HTR-8/SVneo (cell line): Measurements from ENCODE around the gene PRR7.

Experiments used
- DNase-seq: peaks from one replicate; pipeline ENCODE4 v3.0.0; 2011; ENCODE audit warnings: low spot score, mixed read lengths; ENCODE audit not compliant: insufficient read length
- FAIRE-seq: peaks from 2 replicates; lab custom pipeline; 2011; peaks lifted over from hg19 to GRCh38; lab: Jason Lieb, UNC

The PRR7 gene

DNA sequence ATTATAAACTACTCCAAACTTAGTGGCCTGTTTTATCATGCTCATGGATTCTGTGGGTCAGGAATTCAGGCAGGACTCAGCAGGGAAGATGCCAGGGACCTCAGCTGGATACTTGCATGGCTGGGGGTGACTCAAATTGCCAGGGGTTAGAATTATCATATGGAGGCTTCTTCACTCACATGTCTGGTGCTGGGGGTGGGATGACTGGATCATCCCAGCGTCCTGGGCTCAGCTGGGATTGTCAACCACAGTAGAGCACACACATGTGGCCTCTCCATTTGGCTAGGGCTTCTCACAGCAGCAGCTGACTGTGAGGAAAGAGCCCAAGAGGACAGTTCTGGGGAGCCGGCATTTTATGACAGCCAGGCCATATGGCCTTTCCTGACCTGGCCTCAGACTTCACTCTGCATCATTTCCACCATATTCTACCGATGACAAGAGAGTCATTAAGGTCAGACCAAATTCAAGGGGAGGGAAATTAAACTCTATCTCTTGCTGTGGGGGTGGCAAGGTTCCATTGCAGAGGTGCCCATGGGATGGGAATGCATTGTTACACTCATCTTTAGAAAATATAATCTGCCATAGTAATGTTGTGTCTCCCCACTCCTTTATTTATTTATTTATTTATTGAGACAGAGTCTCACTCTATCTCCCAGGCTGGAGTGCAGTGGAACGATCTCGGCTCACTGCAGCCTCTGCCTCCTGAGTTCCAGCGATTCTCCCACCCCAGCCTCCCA, 25.4 kb upstream of the PRR7 start:
- DNase-seq: no peak
- FAIRE-seq: no peak

DNA sequence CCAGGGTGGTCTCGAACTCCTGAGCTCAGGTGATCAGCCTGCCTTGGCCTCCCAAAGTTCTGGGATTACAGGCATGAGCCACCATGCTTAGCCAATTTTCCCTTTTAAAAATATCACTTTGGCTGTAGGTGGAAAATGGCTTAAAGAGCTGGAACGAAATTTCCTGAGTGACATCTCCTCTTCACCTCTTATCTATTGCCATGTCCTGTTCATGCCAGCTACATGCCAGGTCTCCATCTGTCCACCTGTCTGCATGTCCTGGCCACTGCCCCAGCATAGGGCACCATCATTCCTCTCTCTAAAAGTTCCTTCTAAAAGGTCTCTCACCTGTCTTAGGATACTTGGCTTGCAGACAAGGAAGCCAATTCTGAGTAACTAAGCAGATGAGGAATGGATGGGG, 22.9 kb upstream of the PRR7 start:
- FAIRE-seq: no peak

DNA sequence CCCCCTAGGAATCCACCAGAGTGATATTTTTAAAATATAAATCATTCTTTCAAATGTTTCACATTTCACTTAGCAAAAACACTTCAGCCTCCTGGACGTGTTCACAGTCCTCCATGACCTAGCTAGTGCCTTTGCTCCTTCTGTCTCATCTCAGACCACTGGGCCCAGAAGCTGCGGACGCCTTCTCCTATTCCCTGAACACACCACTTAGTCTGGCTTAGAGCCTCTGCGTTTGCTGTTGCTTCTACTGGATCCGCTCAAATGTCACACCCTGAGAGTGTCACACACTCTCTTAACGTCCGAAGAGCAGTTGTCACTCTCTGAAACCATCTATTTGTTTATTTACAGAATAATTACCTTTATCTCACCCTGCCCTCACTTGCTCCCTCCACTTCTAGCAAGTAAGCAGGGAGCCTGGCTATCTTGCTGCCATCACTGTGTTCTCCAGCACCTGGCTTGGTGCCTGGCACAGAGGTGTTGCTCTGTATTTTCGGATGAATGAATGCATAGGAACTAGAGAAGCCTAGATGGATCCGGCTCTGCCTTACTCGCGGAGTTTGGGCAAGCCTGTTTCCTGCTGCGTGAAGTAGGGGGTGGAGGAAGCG, 21.3 kb upstream of the PRR7 start:
- FAIRE-seq (no peak), DNase-seq (no peak)

More for the DNA sequence above, 22.9 kb upstream of the PRR7 start:
- no peak for DNase-seq

DNA sequence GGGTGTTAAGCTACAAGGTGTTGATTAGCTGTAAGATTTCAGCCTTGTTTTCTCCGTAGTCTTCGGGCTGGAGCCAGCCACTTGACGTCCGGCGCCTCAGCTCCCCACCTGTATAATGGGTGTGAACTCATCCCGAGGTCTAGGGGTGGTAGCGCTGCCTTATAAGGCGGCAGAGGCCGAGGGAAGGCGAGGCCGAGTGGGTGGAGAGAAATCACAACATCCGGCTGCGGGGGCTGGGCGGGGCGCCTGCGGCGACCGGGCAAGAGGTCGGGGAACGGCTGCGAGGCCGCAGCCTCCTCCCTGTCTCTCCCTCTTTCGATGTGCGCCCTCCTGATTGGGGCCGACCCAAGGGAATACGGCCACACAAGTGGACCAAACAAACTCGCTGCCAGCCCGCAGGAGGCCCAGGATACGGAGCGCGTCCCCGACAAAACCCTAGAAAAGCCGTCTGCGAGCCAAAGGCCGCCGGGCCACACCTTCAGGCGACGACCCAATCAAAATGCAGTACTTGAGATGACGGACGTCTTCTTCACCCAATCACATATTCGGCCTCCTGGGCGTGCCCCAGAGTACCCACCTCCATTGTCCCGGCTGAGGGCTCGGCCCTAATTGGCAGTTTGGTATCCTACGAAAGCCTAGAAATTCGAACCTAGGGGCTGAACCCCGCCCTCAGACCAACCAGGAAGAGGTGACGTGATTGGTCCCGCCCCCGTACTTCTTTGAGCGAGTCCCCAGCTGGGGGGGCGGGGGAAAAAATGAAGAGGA, 20.6 kb upstream of the PRR7 start:
- peak; percentile 82 for FAIRE-seq

GRCh38 chr5:177426566-177427210, 19.9 kb upstream of the PRR7 start, which contains the start of gene GRK6:
TSS of gene GRK6 (plus strand) at chr5:177426676. CDS start at chr5:177426846, 170 bp downstream.
- DNase-seq (peak; percentile 47), FAIRE-seq (no peak)

More for the DNA sequence above, 20.6 kb upstream of the PRR7 start:
- peak; percentile 99 for DNase-seq

DNA sequence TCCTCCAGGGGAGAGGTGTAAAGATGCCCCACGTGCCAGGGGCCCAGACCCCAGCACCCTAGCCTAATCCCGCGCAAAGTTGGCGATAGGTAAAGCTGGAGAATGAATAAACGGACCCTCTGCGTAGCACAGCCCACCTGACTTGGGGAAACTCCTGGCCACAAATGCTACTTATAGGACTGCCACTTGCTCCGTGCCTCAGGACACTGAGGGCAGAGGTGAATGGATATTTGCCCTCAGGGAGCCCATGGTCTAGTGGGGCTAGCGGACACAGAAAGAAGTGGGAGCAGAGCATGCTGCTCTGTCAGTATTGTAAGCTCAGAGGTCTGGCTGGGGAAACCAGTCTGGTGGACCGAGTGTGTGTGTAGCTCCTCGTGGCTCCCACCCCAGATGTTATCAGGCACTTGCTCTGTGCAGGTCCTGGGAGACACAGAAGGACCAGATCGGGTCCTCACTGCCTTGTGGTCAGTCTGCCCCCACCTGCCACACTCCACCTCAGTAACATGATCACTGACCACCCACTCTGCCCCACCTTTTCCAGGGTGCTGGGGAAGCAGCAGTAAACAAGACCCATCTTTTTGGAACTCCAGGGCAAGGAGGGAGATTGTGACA, 19.3 kb upstream of the PRR7 start:
- FAIRE-seq (no peak), DNase-seq (no peak)

DNA sequence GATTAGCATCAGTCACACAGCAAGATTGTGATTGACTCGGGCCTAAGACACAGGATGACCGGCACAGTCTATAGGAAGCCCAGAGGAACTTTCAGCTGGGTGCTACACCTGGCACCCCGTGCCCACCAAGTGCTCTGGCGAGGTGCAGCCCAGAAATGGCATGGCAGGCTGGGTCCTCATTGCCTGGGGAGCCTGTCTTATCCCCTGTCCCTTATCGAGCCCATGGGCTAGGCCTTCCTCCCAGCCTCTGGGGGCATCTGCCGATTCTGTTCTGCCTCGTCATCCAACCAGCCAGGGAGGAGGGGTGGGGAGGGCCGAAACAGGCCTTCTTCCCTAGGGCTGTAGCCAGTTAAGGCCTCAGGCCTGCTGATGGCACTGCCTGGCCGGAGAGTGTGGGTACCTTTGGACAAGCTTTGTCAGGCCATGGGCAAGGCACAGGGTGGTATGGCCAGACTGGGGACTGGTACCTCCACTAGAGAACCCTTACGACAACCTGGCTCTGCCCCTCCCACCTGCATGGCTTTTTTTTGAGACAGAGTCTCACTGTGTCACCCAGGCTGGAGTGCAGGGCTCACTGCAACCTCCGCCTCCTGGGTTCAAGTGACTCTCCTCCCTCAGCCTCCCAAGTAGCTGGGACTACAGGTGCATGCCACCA, 18.6 kb upstream of the PRR7 start:
- DNase-seq (no peak), FAIRE-seq (no peak)

DNA sequence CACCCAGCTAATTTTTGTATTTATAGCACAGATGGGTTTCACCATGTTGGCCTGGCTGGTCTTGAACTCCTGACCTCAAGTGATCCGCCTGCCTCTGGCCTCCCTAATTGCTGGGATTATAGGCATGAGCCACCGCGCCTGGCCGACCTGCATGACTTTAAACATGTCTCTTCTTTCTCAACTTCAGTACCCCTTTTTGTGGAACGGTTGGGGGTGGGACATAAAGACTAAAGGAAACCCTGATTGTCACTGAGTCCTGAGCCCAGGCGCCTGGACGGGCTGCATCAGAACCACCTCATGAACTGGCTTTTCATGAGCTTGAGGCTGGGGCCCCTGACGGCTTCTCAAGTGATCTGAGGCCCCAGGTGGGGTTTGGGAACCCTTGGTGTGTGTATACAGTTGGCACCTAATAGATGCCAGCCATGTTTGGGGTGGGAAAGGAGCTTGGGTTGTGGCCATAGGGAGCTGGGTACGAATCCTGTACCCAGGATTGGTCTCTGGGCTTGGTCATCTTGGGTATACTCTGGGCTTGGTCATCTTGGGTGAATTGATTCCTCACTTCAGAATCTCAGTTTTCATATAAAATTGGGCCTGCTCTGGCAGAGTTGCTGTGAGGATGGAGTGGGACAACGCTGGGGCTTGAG, 17.9 kb upstream of the PRR7 start:
- DNase-seq (no peak), FAIRE-seq (no peak)

DNA sequence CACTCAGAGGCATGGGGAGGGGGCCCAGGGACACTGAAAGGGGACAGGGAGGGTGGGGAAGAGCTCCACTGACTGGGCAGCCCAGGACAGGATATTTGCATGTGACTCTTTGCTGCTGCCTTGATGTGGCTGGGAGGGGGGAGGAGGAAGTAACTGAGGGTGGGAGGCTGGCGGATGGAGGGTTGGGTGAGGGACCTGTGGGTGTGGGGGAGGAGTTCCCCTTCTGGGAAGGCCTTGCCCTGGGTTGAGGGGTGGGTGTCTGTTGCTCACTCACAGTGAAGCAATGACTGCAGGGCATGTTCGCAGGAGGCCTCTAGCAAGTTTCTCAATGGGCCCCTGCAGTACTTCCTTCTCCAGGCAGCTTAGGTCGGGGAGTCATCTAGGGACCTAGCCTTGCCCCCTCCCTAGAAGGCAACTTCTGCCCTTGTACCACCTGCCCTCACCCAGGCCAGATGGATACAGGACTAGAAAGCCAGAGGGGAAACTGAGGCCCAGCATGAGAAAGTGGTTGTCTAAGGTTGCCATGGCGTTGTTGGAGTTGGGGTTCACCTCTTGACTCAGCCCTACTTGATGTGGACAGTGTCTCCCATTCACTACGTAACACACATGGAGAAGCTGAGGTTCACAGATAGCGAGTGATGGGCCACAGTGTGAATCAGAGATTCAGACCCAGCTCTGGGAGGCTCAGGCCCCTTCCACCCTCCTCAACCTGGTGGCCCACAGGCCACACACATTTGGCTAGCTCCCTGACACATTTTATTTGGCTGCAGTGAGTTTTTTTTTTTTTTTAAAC, 17.2 kb upstream of the PRR7 start:
- FAIRE-seq (no peak), DNase-seq (no peak)

DNA sequence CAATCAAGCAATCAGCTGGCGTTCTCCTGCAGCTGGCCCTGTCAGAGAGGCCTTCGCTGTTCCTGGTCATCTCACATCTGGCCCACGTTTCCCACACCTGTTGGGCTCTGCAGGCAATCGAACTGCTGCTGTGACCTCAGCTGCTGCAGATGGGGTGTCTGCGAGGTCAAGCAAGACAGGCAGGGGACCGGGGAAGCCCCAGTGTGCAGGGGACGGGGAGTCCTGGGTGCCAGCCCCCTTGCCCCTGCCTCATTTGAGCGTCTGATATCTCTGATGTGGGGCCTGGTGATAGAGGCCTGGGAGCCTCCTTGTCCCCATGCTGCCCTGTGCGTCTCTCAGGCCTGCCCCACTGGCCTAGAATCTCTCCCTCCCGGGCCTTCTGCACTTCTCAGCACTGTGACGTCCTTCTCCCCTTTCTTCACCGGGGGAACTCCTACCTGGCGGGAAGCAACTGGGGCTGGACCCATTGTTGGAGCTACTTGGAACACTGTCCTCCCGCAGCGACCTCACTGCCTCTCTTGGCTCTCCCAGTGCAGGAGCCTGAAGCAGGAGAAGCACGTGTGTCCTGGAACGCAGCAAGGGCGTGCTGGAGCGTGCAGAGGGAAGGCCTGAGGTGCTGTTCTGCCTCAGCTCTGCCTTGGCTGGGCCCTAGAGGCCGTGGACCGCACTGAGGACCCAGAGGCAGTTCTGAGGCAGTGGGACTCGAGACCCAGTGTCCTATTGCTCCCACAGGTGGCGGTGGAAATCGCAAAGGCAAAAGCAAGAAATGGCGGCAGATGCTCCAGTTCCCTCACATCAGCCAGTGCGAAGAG, 16.3 kb upstream of the PRR7 start:
- no peak for DNase-seq
- no peak for FAIRE-seq

- no peak for DNase-seq
- FAIRE-seq: no peak
Observed at GRCh38 chr5:177430972-177431316, 15.7 kb upstream of the PRR7 start.

GRCh38 chr5:177431317-177432142, 15.1 kb upstream of the PRR7 start:
- FAIRE-seq: no peak
- DNase-seq: no peak

GRCh38 chr5:177432143-177432838, 14.3 kb upstream of the PRR7 start:
- no peak for FAIRE-seq
- no peak for DNase-seq

- FAIRE-seq (no peak), DNase-seq (no peak)
Observed at GRCh38 chr5:177432839-177433657, 13.6 kb upstream of the PRR7 start.

DNA sequence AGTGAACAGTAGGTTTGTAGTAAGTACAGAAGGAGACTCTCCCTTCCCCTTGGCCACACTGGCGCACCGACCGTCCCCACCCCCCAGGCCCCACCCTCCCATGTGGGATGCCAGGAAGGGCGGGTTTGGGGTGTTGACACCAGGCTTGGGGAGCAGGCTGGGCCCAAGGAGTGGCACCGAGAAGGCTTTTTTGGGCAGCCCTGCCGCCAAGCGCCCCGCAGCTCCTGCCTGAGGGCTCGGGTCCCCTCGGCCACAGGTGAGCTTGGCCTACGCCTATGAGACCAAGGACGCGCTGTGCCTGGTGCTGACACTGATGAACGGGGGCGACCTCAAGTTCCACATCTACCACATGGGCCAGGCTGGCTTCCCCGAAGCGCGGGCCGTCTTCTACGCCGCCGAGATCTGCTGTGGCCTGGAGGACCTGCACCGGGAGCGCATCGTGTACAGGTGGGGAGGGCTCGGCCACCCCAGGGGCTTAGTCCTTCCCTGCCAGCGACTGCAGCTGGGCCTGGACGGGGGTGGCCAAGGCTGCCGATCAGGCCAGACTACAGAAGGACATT, 12.9 kb upstream of the PRR7 start:
- no peak for FAIRE-seq
- no peak for DNase-seq
